ENCODE results near the gene FBXW8.

DNA sequence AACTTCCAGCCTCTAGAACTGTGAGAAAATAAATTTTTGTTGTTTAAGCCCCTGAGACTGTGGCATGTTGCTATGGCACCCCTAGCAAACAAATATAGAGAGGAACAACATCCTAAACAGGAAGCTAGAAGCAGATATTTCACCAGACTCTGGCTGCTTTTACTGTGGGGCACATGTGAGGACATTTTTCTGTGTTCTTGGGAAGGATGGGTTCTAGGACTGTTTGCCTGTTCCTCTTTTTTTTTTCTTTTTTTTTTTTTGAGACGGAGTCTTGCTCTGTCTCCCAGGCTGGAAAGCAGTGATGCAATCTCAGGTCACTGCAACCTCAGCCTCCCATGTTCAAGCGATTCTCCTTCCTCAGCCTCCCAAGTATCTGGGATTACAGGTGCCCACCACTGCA lies 25.3 kb upstream of the FBXW8 start:
- TF ChIP-seq, protein P1, sequence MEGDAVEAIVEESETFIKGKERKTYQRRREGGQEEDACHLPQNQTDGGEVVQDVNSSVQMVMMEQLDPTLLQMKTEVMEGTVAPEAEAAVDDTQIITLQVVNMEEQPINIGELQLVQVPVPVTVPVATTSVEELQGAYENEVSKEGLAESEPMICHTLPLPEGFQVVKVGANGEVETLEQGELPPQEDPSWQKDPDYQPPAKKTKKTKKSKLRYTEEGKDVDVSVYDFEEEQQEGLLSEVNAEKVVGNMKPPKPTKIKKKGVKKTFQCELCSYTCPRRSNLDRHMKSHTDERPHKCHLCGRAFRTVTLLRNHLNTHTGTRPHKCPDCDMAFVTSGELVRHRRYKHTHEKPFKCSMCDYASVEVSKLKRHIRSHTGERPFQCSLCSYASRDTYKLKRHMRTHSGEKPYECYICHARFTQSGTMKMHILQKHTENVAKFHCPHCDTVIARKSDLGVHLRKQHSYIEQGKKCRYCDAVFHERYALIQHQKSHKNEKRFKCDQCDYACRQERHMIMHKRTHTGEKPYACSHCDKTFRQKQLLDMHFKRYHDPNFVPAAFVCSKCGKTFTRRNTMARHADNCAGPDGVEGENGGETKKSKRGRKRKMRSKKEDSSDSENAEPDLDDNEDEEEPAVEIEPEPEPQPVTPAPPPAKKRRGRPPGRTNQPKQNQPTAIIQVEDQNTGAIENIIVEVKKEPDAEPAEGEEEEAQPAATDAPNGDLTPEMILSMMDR (IDR thresholded peaks at IDR 0.05) = no peak
- no peak for TF ChIP-seq POLR2A (IDR thresholded peaks at IDR 0.05)
